Esophagus (tissue), 2 donors: ENCODE measurements around the gene LCE4A. TPM values are rescaled to one million over a fixed set of nuclear protein-coding genes. Genes with fewer than 3 reads are reported as not detected.

Experiments
- polyA plus RNA-seq, 2 donors: library from polyadenylated mRNA; stranded (reverse); fragments of 200-250 nt; gene quantifications; one replicate each; pipeline ENCODE4 v1.2.3, GENCODE V29; 2013
- donor health status: healthy with polysubstance abuse.
- donor health status: Bipolar disorder and iron deficiency.

The LCE4A gene
- polyA plus RNA-seq, 2 donors: not detected

Other genes with a start within 250 kb of the LCE4A start
- gene LCE5A, start 197.4 kb upstream of the LCE4A start, polyA plus RNA-seq: under 1 TPM in 1 of 2 donors, not detected in 1; 0.18 TPM
- 1,000 to 10,000 TPM in 1 of 2 donors, 100 to 1,000 TPM in 1; 659 to 3,090 TPM for gene CRCT1, start 193.7 kb upstream of the LCE4A start, polyA plus RNA-seq
- 100 to 1,000 TPM in 1 of 2 donors, 1 to 10 TPM in 1; 5.0 to 110 TPM for gene LCE3E, start 141.4 kb upstream of the LCE4A start, polyA plus RNA-seq
- 100 to 1,000 TPM in 1 of 2 donors, 1 to 10 TPM in 1; 3.6 to 546 TPM for gene LCE3D, start 127.6 kb upstream of the LCE4A start, polyA plus RNA-seq
- not detected for gene LCE3C, start 107.9 kb upstream of the LCE4A start, polyA plus RNA-seq
- not detected for gene LCE3B, start 94.3 kb upstream of the LCE4A start, polyA plus RNA-seq
- not detected for gene LCE3A, start 85.1 kb upstream of the LCE4A start, polyA plus RNA-seq
- not detected for gene LCE2D, start 44.8 kb upstream of the LCE4A start, polyA plus RNA-seq
- not detected for gene LCE2C, start 32.9 kb upstream of the LCE4A start, polyA plus RNA-seq
- gene LCE2B, start 22.0 kb upstream of the LCE4A start, polyA plus RNA-seq: not detected
- gene LCE2A, start 9.8 kb upstream of the LCE4A start, polyA plus RNA-seq: not detected
- 10 to 100 TPM in 1 of 2 donors, under 1 TPM in 1; 0.44 to 23.9 TPM for gene KPRP, start 49.9 kb downstream of the LCE4A start, polyA plus RNA-seq
- gene LCE1F, start 67.0 kb downstream of the LCE4A start, polyA plus RNA-seq: not detected
- gene LCE1E, start 78.1 kb downstream of the LCE4A start, polyA plus RNA-seq: under 1 TPM in 1 of 2 donors, not detected in 1; 0.04 TPM
- not detected for gene LCE1D, start 88.6 kb downstream of the LCE4A start, polyA plus RNA-seq
- gene LCE1C, start 98.5 kb downstream of the LCE4A start, polyA plus RNA-seq: under 1 TPM in 1 of 2 donors, not detected in 1; 0.32 TPM
- not detected for gene LCE1B, start 103.8 kb downstream of the LCE4A start, polyA plus RNA-seq
- not detected for gene LCE1A, start 119.3 kb downstream of the LCE4A start, polyA plus RNA-seq
- not detected for gene LCE6A, start 134.7 kb downstream of the LCE4A start, polyA plus RNA-seq
- not detected for gene LCE7A, start 151.8 kb downstream of the LCE4A start, polyA plus RNA-seq
- gene SMCP, start 170.2 kb downstream of the LCE4A start, polyA plus RNA-seq: not detected
- 100 to 1,000 TPM; 161 to 344 TPM for gene IVL, start 200.4 kb downstream of the LCE4A start, polyA plus RNA-seq
- gene SPRR5, start 239.0 kb downstream of the LCE4A start, polyA plus RNA-seq: 1 to 10 TPM; 1.1 to 4.2 TPM